GM18907 (cell line): Measurements from ENCODE around the gene TRIP12.
"Not testable (repeated sequence)": the region's sequence is repeated elsewhere in the genome, so short reads cannot be mapped to it uniquely, and the experiment has no call there.

Experiments used
- ATAC-seq: cut with Tn5 transposase; IDR thresholded peaks from one replicate; pipeline ENCODE4 v1.9.1; 2021; ENCODE audit warnings: mild to moderate bottlenecking, moderate library complexity; ENCODE audit not compliant: unreplicated experiment

TRIP12 gene

GRCh38 chr2:229921892-229922448 is at the start of gene TRIP12:
Gene TRIP12, minus strand, starts transcription at chr2:229922009. Its CDS starts 41,930 bp downstream, at chr2:229880079.
- ATAC-seq: peak; percentile 76

- ATAC-seq: no peak
These were observed 49.5 kb upstream of the TRIP12 start for GRCh38 chr2:229971298-229971790.

- ATAC-seq: no peak
These were observed 48.6 kb upstream of the TRIP12 start for GRCh38 chr2:229970406-229970805.

- ATAC-seq: no peak
These were observed 48.1 kb upstream of the TRIP12 start for GRCh38 chr2:229969921-229970320.

GRCh38 chr2:229963596-229963995 is 41.8 kb upstream of the TRIP12 start:
- ATAC-seq: not testable (repeated sequence)

GRCh38 chr2:229956491-229956890 is 34.7 kb upstream of the TRIP12 start:
- no peak for ATAC-seq

GRCh38 chr2:229955663-229956062 is 33.9 kb upstream of the TRIP12 start:
- no peak for ATAC-seq

GRCh38 chr2:229952256-229952835 is 30.5 kb upstream of the TRIP12 start:
- no peak for ATAC-seq

- ATAC-seq: no peak
These were observed 25.7 kb upstream of the TRIP12 start for GRCh38 chr2:229947544-229947943.

- ATAC-seq: no peak
These were observed 24.2 kb upstream of the TRIP12 start for GRCh38 chr2:229945975-229946374.

GRCh38 chr2:229943770-229944449 is 22.1 kb upstream of the TRIP12 start:
- ATAC-seq: no peak

GRCh38 chr2:229943171-229943570 is 21.4 kb upstream of the TRIP12 start:
- no peak for ATAC-seq

GRCh38 chr2:229942671-229943070 is 20.9 kb upstream of the TRIP12 start:
- ATAC-seq: no peak

GRCh38 chr2:229937537-229937936 is 15.7 kb upstream of the TRIP12 start:
- no peak for ATAC-seq

GRCh38 chr2:229931241-229931640 is 9.4 kb upstream of the TRIP12 start:
- no peak for ATAC-seq

GRCh38 chr2:229930656-229931055 is 8.8 kb upstream of the TRIP12 start:
- ATAC-seq: no peak

- ATAC-seq: no peak
These were observed 6.1 kb upstream of the TRIP12 start for GRCh38 chr2:229927817-229928321.

- no peak for ATAC-seq
These were observed 3.4 kb upstream of the TRIP12 start for GRCh38 chr2:229925201-229925600.

- ATAC-seq: not testable (repeated sequence)
These were observed 2.7 kb upstream of the TRIP12 start for GRCh38 chr2:229924541-229924940.

- ATAC-seq: peak; percentile 76
These were observed 909 bp upstream of the TRIP12 start, which contains the start of gene FBXO36 for GRCh38 chr2:229922449-229923386. Gene FBXO36, plus strand, starts transcription at chr2:229922503. Its CDS starts 11 bp downstream, at chr2:229922514.
